ENCODE data around the gene BMP8B. TPM values are rescaled to one million over a fixed set of nuclear protein-coding genes. Genes with fewer than 3 reads are reported as not detected.

BMP8B gene
- total RNA-seq (2021; fragmentation: NEBNext Ultra II Directional; extraction: Animal tissue kit (Norgen Biotek cat#: 25700)) (0.37 and 0.54 TPM in 2 replicates), polyA plus RNA-seq (2011; rRNA removed) (0.50 and 0.52 TPM in 2 replicates), polyA minus RNA-seq (2011; rRNA and poly(A)+ RNA removed) (0.63 TPM in 2 replicates)
- polyA plus RNA-seq (2011; cell fraction: cytosol; rRNA removed), result 0.49 TPM
- polyA plus RNA-seq (2011; cell fraction: nucleus; rRNA removed), result 0.58 TPM
- polyA plus RNA-seq (2012, experiment 1 of 2), result 0.44 to 0.70 TPM (median 0.60 TPM) in 4 replicates
- 0.25 TPM for polyA plus RNA-seq (2012, experiment 2 of 2)
- polyA plus RNA-seq (2013, experiment 1 of 2), result 0.49 TPM
- polyA plus RNA-seq (2013, experiment 2 of 2), result 0.53 TPM
- 0.59 TPM for polyA minus RNA-seq (2011; cell fraction: cytosol; rRNA and poly(A)+ RNA removed)
- polyA minus RNA-seq (2011; cell fraction: nucleus; rRNA and poly(A)+ RNA removed), result 0.40 TPM
- long read RNA-seq, experiment 1, partial matches to known transcripts, result 1 of 1 reads
- long read RNA-seq, experiment 1, other reads (novel, unspliced or antisense), result 0 of 1 reads
- long read RNA-seq, experiment 2, result 0 reads

DNA sequence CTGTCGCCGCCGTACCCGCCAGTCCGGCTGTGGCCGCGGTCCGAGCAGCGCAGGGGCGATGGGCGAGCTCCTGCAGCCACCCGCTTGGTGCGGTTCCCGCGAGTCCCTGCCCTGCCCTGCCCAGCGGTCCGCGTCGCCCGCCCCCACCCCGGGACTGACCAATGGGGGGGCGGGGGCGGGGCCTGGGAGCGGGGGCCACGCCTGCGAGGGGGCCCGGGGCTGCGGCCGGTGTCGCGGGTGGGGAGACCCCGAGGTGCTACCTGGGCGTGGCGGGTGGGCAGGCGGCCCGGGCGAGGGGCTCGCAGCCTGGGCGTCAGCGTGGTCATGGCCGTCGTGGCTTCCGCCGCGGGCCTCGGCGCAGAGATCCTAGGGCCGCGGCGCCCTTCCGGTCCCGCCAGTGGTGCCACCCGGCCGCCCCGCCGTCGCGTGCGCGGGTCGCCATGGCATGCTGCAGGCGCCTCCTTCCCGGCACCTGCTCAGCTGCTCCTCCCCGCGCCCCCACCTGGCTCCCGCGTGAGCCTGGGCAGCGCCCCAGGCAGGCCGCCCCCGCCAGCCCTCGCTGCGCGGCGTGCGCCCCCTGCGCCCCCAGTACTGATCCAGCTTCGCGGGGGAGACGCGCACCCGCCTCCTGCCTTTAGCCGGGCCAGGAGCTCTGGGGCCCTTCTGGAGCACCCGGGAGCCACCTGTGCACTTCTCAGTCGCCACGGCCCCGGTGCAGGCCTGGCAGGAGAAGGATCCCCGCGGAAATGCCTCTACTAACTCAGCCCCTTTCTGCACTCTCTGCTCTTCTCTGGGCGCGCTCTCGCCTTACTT lies at the start of gene BMP8B:
TSS of gene BMP8B (minus strand) at position 108 of the 813 bp plus-strand sequence. CDS start 380 bp downstream, outside the sequence.
- Histone ChIP-seq H4K20me1 (replicated peaks in 1 of 2; ENCODE audit: control insufficient read depth in 1 of 2, insufficient read depth in 2 of 2, low read length in 2 of 2) (peaks cover 0 to 4% of the 10 kb centered on the region in 2 experiments), H3K79me2 (ENCODE audit: control insufficient read depth in 1 of 2, insufficient read depth in 2 of 2, low read length in 2 of 2) (no peaks in the 10 kb centered on the region), H3K27ac (ENCODE audit: low read depth, low read length) (no peak within 1 kb of the TSS), H2BK5ac (ENCODE audit: low read depth, low read length) (no peak within 1 kb of the TSS), H2AK5ac (ENCODE audit: low read depth, low read length) (no peak within 1 kb of the TSS), H3K79me1 (ENCODE audit: low read depth, low read length) (no peaks in the 10 kb centered on the region), H3K4ac (replicated peaks; ENCODE audit: insufficient read length, low read depth, low read length) (peak within 1 kb of the TSS; percentile 38), H3K36me3 (ENCODE audit: control insufficient read depth in 2 of 4, insufficient read depth in 4 of 4, low read length in 3 of 4) (no peaks in the 10 kb centered on the region), H4K91ac (replicated peaks; ENCODE audit: insufficient read length, low read length) (no peak within 1 kb of the TSS), H3K23ac (ENCODE audit: insufficient read length) (no peak within 1 kb of the TSS), H3K4me1 (replicated peaks in 1 of 4; ENCODE audit: control insufficient read depth in 3 of 4, insufficient read depth in 4 of 4, low read length in 3 of 4) (no peaks in the 10 kb centered on the region), H4K8ac (ENCODE audit: extremely low read depth, insufficient read depth, low read length) (peak within 1 kb of the TSS; percentile 85; the same call in 1 of the 2 replicates), H3K23me2 (ENCODE audit: low read depth, low read length) (peaks cover 7% of the 10 kb centered on the region; the same call in 1 of the 2 replicates), H2BK12ac (ENCODE audit: low read depth, low read length) (no peak within 1 kb of the TSS), H3K56ac (replicated peaks; ENCODE audit: insufficient read length, low read depth, low read length) (no peak within 1 kb of the TSS), H4K5ac (ENCODE audit: insufficient read length, low read depth, low read length) (no peak within 1 kb of the TSS), H3K9ac (replicated peaks in 1 of 4; ENCODE audit: extremely low read depth in 1 of 4, low read depth in 3 of 4, low read length in 3 of 4) (no peak within 1 kb of the TSS), H3K27me3 (replicated peaks in 1 of 4; ENCODE audit: control insufficient read depth in 3 of 4, extremely low read depth in 1 of 4, insufficient read depth in 3 of 4, low read length in 3 of 4) (peaks cover 34 to 62% (median 47%) of the 10 kb centered on the region in 4 experiments), H3K9me3 (ENCODE audit: insufficient read depth in 2 of 2, low read depth in 1 of 2, low read length in 1 of 2) (no peaks in the 10 kb centered on the region), H2BK20ac (ENCODE audit: low read length) (no peak within 1 kb of the TSS), H3K4me3 (ENCODE audit: extremely low read depth in 1 of 4, insufficient read depth in 2 of 4, low read depth in 3 of 4, low read length in 4 of 4) (peak within 1 kb of the TSS; percentile 23 to 68 (median 38); a peak in 6 of 8 replicates), H3K14ac (ENCODE audit: insufficient read length) (no peak within 1 kb of the TSS), H3K4me2 (ENCODE audit: insufficient read depth in 1 of 2, low read depth in 2 of 2, low read length in 2 of 2) (peak within 1 kb of the TSS; percentile 45 to 77), H2BK120ac (replicated peaks; ENCODE audit: low read depth, low read length) (no peak within 1 kb of the TSS), H3K18ac (ENCODE audit: extremely low read depth, low read length) (no peak within 1 kb of the TSS; the same call in 1 of the 2 replicates), H2AFZ (ENCODE audit: low read length) (peak within 1 kb of the TSS; percentile 40; the same call in 1 of the 2 replicates), H2BK15ac (ENCODE audit: low read length) (no peak within 1 kb of the TSS)
- FAIRE-seq (no peak), DNase-seq (ENCODE audit: low read depth in 1 of 2, low spot score in 2 of 2) (peak in 1 of 2 experiments; percentile 75)
- 1% methylated on average over 24 of the region's 91 CpGs; no CpG with 5 or more reads in 1 of the 2 experiments for WGBS, 2 experiments (ENCODE audit: extremely low coverage in 1 of 2, insufficient coverage in 1 of 2, insufficient read length in 1 of 2, insufficient replicate concordance in 2 of 2, low coverage in 1 of 2, low lambda C conversion rate in 2 of 2, missing lambda C conversion rate in 1 of 2)
- POLR2A ChIA-PET (ENCODE audit: partially characterized antibody), result interaction anchor here (0.7 to 1.9 kb wide), 4 partner anchors 9 to 113 kb away, joined by 3 to 5 read pairs (median 3); no protein-coding TSS in a partner anchor
- CTCF ChIA-PET (ENCODE audit: partially characterized antibody), result interaction anchor here (0.6 to 1.7 kb wide), 3 partner anchors 9 to 69 kb away, joined by 3 to 7 read pairs (median 5); no protein-coding TSS in a partner anchor
- no peak for TF ChIP-seq TCF12 (IDR thresholded peaks at IDR 0.05; ENCODE audit: low read depth, low read length)
- no peak for TF ChIP-seq POU5F1 (IDR thresholded peaks at IDR 0.05; ENCODE audit: low read depth, low read length)
- TF ChIP-seq SIX5 (IDR thresholded peaks at IDR 0.05; ENCODE audit: low read depth, low read length), result no peak
- TF ChIP-seq HDAC2 (IDR thresholded peaks at IDR 0.05; ENCODE audit: borderline replicate concordance in 1 of 2, low read depth in 2 of 2, low read length in 2 of 2), result 0 out of 4 replicates have a peak, but pooled peaks of 1 of the 2 experiments have one; percentile 77
- TF ChIP-seq BRCA1 (IDR thresholded peaks at IDR 0.05; ENCODE audit: low read depth, low read length), result no peak
- no peak for TF ChIP-seq RFX5 (IDR thresholded peaks at IDR 0.05; ENCODE audit: borderline replicate concordance, low read depth, low read length)
- no peak for TF ChIP-seq TAF1 (IDR thresholded peaks at IDR 0.05; ENCODE audit: low read depth, low read length)
- TF ChIP-seq, protein P1, sequence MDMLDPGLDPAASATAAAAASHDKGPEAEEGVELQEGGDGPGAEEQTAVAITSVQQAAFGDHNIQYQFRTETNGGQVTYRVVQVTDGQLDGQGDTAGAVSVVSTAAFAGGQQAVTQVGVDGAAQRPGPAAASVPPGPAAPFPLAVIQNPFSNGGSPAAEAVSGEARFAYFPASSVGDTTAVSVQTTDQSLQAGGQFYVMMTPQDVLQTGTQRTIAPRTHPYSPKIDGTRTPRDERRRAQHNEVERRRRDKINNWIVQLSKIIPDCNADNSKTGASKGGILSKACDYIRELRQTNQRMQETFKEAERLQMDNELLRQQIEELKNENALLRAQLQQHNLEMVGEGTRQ (IDR thresholded peaks at IDR 0.05; ENCODE audit: low read length), result no peak
